K562 (cell line): ENCODE measurements around the gene B3GALT6. TPM values are rescaled to one million over a fixed set of nuclear protein-coding genes. Genes with fewer than 3 reads are reported as not detected.

Experiments
- ATAC-seq: fragments of 200-7000 bp; cut with Tn5 transposase; 3 replicates; pipeline ENCODE4 v1.9.1; 2020; ENCODE audit warnings: moderate library complexity
- BruUV-seq: library from RNA; stranded (reverse); fragments of 400-500 nt; replicated peaks from 2 replicates; lab custom pipeline; 2021; lab: Mats Ljungman, UMichigan
- CTCF ChIA-PET: fragments of 300-600 bp; formaldehyde crosslinking; extraction: SDS; loops from one replicate; lab custom pipeline; 2021; ENCODE audit warnings: low intra/inter-chr PET ratio; lab: Yijun Ruan, JAX
- POLR2A ChIA-PET: fragments of 300-600, 350-650 bp; sonication (Branson Sonifier 250); formaldehyde crosslinking; extraction: SDS; loops from one replicate; lab custom pipeline; 2021; ENCODE audit warnings: antibody characterized with exemption, inconsistent platforms; lab: Yijun Ruan, JAX
- DNase-seq, 4 experiments: peaks; one replicate each; pipeline versions ENCODE4 v3.0.0 to v3.0.0-alpha.2; 2011 to 2018; ENCODE audit warnings: low spot score in 3 of 4, mixed read lengths in 3 of 4; ENCODE audit errors: extremely low read depth in 1 of 4
- FAIRE-seq: peaks from 2 replicates; lab custom pipeline; 2011; peaks lifted over from hg19 to GRCh38; lab: Jason Lieb, UNC
- H2AFZ ChIP-seq: 2 replicates; pipeline ENCODE4 v1.6.0; 2011; ENCODE audit warnings: low read depth, low read length, control low read depth, inconsistent platforms
- H3K27ac ChIP-seq: fragments of 200-600 bp; 3 replicates; pipeline ENCODE4 v1.8.0; 2011; ENCODE audit warnings: low read depth, mild to moderate bottlenecking, control low read depth, inconsistent platforms, low read length, moderate library complexity, mixed read lengths; ENCODE audit errors: extremely low read depth
- H3K27me3 ChIP-seq, 2 experiments: fragments of 300-600 bp in 1 of 2; 2 replicates in 1 of 2; 3 replicates in 1 of 2; pipeline versions ENCODE4 v1.6.0 to v1.8.0; 2011; ENCODE audit warnings: inconsistent platforms in 2 of 2, low read length in 2 of 2, mild to moderate bottlenecking in 1 of 2, mixed read lengths in 1 of 2, moderate library complexity in 1 of 2; ENCODE audit not compliant: control insufficient read depth in 2 of 2, insufficient read depth in 2 of 2
- H3K36me3 ChIP-seq: fragments of 300-600 bp; 3 replicates; pipeline ENCODE4 v1.8.0; 2011; ENCODE audit warnings: mild to moderate bottlenecking, low read length, inconsistent platforms; ENCODE audit not compliant: control insufficient read depth, insufficient read depth
- H3K4me1 ChIP-seq, 2 experiments: fragments of 200-600 bp in 1 of 2; replicated peaks in 1 of 2; 2 replicates in 1 of 2; 3 replicates in 1 of 2; pipeline versions ENCODE4 v1.5.1 to v1.8.0; 2011; ENCODE audit warnings: inconsistent platforms in 2 of 2, low read length in 2 of 2, mild to moderate bottlenecking in 1 of 2, mixed read lengths in 1 of 2, moderate library complexity in 1 of 2; ENCODE audit not compliant: control insufficient read depth in 2 of 2, insufficient read depth in 2 of 2
- H3K4me2 ChIP-seq: 2 replicates; pipeline ENCODE4 v1.6.1; 2011; ENCODE audit warnings: low read length, control low read depth, inconsistent platforms, mixed read lengths; ENCODE audit not compliant: insufficient read depth
- H3K4me3 ChIP-seq: fragments of 200-600 bp; sonication (generic), shearing (Covaris generic); 2 replicates; pipeline ENCODE4 v1.5.1; 2016; ENCODE audit warnings: control low read depth, inconsistent platforms
- H3K79me2 ChIP-seq: fragments of 200-600 bp; 3 replicates; pipeline ENCODE4 v1.8.0; 2011; ENCODE audit warnings: low read length, inconsistent platforms; ENCODE audit not compliant: control insufficient read depth, insufficient read depth
- H3K9ac ChIP-seq, 2 experiments: 2 replicates each; pipeline versions ENCODE4 v1.6.0 to v1.6.1; 2011; ENCODE audit warnings: low read depth in 2 of 2, low read length in 2 of 2, control low read depth in 1 of 2, inconsistent platforms in 1 of 2, mild to moderate bottlenecking in 1 of 2, mixed read lengths in 1 of 2; ENCODE audit not compliant: insufficient read depth in 1 of 2
- H3K9me1 ChIP-seq: one replicate; pipeline ENCODE4 v1.6.0; 2011; ENCODE audit warnings: inconsistent platforms, mild to moderate bottlenecking, low read length, moderate library complexity; ENCODE audit not compliant: control insufficient read depth, insufficient read depth
- H3K9me3 ChIP-seq: replicated peaks from 2 replicates; pipeline ENCODE4 v1.5.1; 2011; ENCODE audit warnings: low read depth, low read length, inconsistent platforms; ENCODE audit not compliant: control insufficient read depth, insufficient read depth
- H4K20me1 ChIP-seq: replicated peaks from 2 replicates; pipeline ENCODE4 v1.6.1; 2011; ENCODE audit warnings: low read length, inconsistent platforms, mixed read lengths; ENCODE audit not compliant: control insufficient read depth, insufficient read depth
- FOXA3 ChIP-seq, 2 experiments: fragments of 450-650 bp in 1 of 2; sonication (generic) in 1 of 2; formaldehyde crosslinking; IDR thresholded peaks in 1 of 2; conservative IDR thresholded peaks in 1 of 2; 2 replicates each; pipeline versions ENCODE4 v1.4.0 to v1.8.0; 2020 to 2022; ENCODE audit warnings: mild to moderate bottlenecking in 2 of 2, missing genetic modification reagents in 1 of 2
- KDM1A ChIP-seq, 2 experiments: fragments of 450-650 bp; IDR thresholded peaks; 2 replicates each; pipeline ENCODE4 v1.6.1; 2016; ENCODE audit warnings: mild to moderate bottlenecking in 2 of 2
- NRF1 ChIP-seq, 2 experiments: fragments of 450-650 bp; IDR thresholded peaks in 1 of 2; conservative IDR thresholded peaks in 1 of 2; 2 replicates each; pipeline ENCODE4 v1.6.1; 2014; ENCODE audit warnings: mild to moderate bottlenecking in 2 of 2
- POLR2G ChIP-seq: fragments of 200-400 bp; formaldehyde crosslinking; IDR thresholded peaks from 2 replicates; pipeline ENCODE4 v1.6.1; 2017; ENCODE audit warnings: low read depth, mild to moderate bottlenecking, antibody characterized with exemption, low read length, moderate library complexity
- RBFOX2 ChIP-seq: fragments of 200-400 bp; formaldehyde crosslinking; IDR thresholded peaks from 2 replicates; pipeline ENCODE4 v1.6.1; 2017; ENCODE audit warnings: low read depth, mild to moderate bottlenecking, low read length, moderate library complexity
- ZNF143 ChIP-seq: sonication (generic); formaldehyde crosslinking; IDR thresholded peaks from 2 replicates; pipeline ENCODE4 v1.9.0; 2022; ENCODE audit warnings: mild to moderate bottlenecking, missing genetic modification reagents
- WGBS: fragments of 100-300 bp; shearing (Covaris generic); methylation state at CpG from one replicate; pipeline ENCODE4 v1.1.6; 2016; ENCODE audit warnings: low coverage, mixed read lengths; ENCODE audit not compliant: insufficient coverage; ENCODE audit errors: missing lambda C conversion rate; 5-methylcytosine and 5-hydroxymethylcytosine counted together
- in situ Hi-C: fragments of 300-500 bp; cut with MboI; formaldehyde crosslinking; loops from 4 replicates; pipeline ENCODE4 v1.15.0; 2018; ENCODE audit warnings: inconsistent platforms, mixed read lengths
- intact Hi-C: fragments of 100-400 bp; cut with micrococcal nuclease; formaldehyde crosslinking; loops from 2 replicates; pipeline ENCODE4 v1.14.2; 2022
- polyA plus RNA-seq, 8 experiments: library from polyadenylated mRNA; depleted of rRNA in 4 of 8; stranded (reverse) in 5 of 8; unstranded in 3 of 8; fragments of >200 nt; fragmentation: Nextera tagmentation in 2 of 8; fragmentation: Illumina TruSeq in 1 of 8; extraction: Ambion mirVana in 2 of 8; extraction: Trizol in 1 of 8; gene quantifications; 2 replicates each; pipeline versions ENCODE4 v1.2.1 to v1.2.3, GENCODE V29; 2011 to 2014; ENCODE audit warnings: inconsistent platforms in 1 of 8, missing spikeins in 1 of 8
- total RNA-seq, 7 experiments: library from RNA; depleted of rRNA in 6 of 7; stranded (reverse); fragments of >200 nt in 6 of 7; fragmentation: Illumina TruSeq in 2 of 7; extraction: Trizol in 2 of 7; gene quantifications; 2 replicates each; pipeline versions ENCODE4 v1.2.1 to v1.2.3, GENCODE V29; 2011 to 2021; ENCODE audit warnings: low replicate concordance in 1 of 7
- TF ChIP-seq, protein P1 (sequence below): IDR thresholded peaks from 2 replicates; pipeline ENCODE4 v1.6.1; 2014; ENCODE audit warnings: antibody characterized with exemption
- TF ChIP-seq, protein P2 (sequence below): sonication (generic); formaldehyde crosslinking; IDR thresholded peaks from 2 replicates; pipeline ENCODE4 v1.9.0; 2022; ENCODE audit warnings: mild to moderate bottlenecking, missing genetic modification reagents
- TF ChIP-seq, protein P3 (sequence below), 3 experiments: fragments of 200-800 bp in 1 of 3; fragments of 250-450 bp in 1 of 3; fragments of 450-650 bp in 1 of 3; sonication (Bioruptor Pico) in 1 of 3; sonication (Bioruptor generic) in 1 of 3; formaldehyde crosslinking in 1 of 3; IDR thresholded peaks; 2 replicates each; pipeline versions ENCODE4 v1.6.1 to v1.8.0; 2016 to 2022; ENCODE audit warnings: mild to moderate bottlenecking in 2 of 3, missing genetic modification characterization in 2 of 3, missing compliant biosample characterization in 1 of 3, moderate library complexity in 1 of 3

B3GALT6 gene
- total and polyA plus RNA-seq, 9 of the 15 experiments (the other 6 are each of a cell fraction or from before 2014, with no cell fraction given): 0.68 to 29.8 (median 9.9) TPM

DNA sequence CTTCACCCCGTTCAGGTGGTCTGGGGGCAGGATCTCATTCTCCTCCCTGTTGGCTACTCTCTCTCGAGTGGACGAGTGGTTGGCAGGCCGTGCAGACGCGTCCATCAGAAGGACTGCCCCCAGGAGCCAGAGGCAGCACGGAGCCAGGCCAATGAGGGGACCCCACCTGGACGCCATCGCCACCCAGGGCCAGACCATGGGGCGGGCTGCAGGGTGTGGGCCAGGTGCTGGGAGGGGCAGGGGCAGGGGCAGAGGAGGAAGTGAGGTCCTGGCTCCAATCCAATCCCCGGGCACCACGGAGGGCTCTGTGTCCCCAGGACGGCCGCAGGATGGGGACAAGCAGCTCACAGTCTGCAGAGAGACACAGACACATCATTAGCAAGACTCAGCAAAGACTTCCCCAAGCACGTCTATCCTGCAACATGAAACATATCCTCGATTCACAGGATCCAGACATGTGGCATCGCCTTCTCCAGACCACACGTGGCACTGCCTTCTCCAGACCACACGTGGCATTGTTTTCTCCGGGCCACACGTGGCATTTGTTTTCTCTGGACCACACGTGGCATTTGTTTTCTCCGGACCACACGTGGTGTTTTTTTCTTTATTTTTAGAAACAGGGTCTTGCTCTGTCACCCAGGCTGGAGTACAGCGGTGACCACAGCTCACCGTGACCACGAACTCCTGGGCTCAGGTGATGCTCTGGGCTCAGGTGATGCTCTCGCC, 3.3 kb upstream of the B3GALT6 start (continued):
- TF ChIP-seq, protein P1, sequence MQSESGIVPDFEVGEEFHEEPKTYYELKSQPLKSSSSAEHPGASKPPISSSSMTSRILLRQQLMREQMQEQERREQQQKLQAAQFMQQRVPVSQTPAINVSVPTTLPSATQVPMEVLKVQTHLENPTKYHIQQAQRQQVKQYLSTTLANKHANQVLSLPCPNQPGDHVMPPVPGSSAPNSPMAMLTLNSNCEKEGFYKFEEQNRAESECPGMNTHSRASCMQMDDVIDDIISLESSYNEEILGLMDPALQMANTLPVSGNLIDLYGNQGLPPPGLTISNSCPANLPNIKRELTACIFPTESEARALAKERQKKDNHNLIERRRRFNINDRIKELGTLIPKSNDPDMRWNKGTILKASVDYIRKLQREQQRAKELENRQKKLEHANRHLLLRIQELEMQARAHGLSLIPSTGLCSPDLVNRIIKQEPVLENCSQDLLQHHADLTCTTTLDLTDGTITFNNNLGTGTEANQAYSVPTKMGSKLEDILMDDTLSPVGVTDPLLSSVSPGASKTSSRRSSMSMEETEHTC: no peak
- peak in 1 of 2 experiments; percentile 15; a peak in 1 of 4 replicates for TF ChIP-seq KDM1A (IDR thresholded peaks at IDR 0.05)

DNA sequence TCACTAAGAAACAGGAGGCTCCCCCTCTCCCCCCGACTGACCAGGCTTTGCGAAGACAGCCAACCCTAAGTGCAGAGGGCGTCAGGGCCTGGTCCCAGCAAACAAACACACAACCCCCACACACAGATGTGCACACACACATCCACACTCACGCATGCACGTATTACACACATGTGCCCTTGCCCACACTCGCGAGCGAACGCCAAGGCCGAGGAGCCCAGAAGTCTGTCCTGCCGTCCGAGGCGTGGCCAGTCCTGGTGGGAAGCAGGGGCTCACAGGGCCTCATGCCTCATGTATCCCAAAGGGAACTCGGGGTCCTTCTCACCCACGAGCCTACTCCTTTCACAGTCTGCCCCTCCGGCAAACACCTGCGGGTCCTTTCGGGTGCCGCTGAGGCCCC, 2.3 kb upstream of the B3GALT6 start:
- no peak for ATAC-seq
- intact Hi-C loops (loop anchor here (5.0 kb wide), 1 partner anchor 107 kb away; no protein-coding TSS in a partner anchor), in situ Hi-C loops (no loop called here)
- H3K36me3 ChIP-seq: peaks cover 68% of the 10 kb centered on the region; the same call in 2 of the 3 replicates
- peaks cover 6 to 82% of the 10 kb centered on the region in 2 experiments; a peak in 4 of 5 replicates for H3K4me1 ChIP-seq
- CTCF ChIA-PET: no interaction called here
- peaks cover 6% of the 10 kb centered on the region; the same call in 1 of the 2 replicates for H4K20me1 ChIP-seq
- POLR2A ChIA-PET: interaction anchor here (0.6 to 2.2 kb wide), 7 partner anchors 8 to 787 kb away, joined by 3 to 12 read pairs (median 3); no protein-coding TSS in a partner anchor
- peaks cover 9% of the 10 kb centered on the region for H3K9me3 ChIP-seq
- no peak overlapping the region for H3K4me2 ChIP-seq
- no peak overlapping the region for H2AFZ ChIP-seq
- H3K79me2 ChIP-seq: peaks cover 94% of the 10 kb centered on the region
- TF ChIP-seq FOXA3 (CRISPR knock-in tag; conservative IDR thresholded peaks at IDR 0.05 in 1 of 2, IDR thresholded peaks at IDR 0.05 in 1 of 2) (0 out of 4 replicates have a peak, but pooled peaks of 1 of the 2 experiments have one; percentile 26), POLR2G (peak; percentile 51; the same call in 1 of the 2 replicates), NRF1 (conservative IDR thresholded peaks at IDR 0.05 in 1 of 2, IDR thresholded peaks at IDR 0.05 in 1 of 2) (no peak), RBFOX2 (peak; percentile 66), ZNF143 (peak; percentile 14; the same call in 1 of the 2 replicates)
- TF ChIP-seq, protein P2, sequence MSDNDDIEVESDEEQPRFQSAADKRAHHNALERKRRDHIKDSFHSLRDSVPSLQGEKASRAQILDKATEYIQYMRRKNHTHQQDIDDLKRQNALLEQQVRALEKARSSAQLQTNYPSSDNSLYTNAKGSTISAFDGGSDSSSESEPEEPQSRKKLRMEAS: peak; percentile 52; the same call in 1 of the 2 replicates
- TF ChIP-seq, protein P3, sequence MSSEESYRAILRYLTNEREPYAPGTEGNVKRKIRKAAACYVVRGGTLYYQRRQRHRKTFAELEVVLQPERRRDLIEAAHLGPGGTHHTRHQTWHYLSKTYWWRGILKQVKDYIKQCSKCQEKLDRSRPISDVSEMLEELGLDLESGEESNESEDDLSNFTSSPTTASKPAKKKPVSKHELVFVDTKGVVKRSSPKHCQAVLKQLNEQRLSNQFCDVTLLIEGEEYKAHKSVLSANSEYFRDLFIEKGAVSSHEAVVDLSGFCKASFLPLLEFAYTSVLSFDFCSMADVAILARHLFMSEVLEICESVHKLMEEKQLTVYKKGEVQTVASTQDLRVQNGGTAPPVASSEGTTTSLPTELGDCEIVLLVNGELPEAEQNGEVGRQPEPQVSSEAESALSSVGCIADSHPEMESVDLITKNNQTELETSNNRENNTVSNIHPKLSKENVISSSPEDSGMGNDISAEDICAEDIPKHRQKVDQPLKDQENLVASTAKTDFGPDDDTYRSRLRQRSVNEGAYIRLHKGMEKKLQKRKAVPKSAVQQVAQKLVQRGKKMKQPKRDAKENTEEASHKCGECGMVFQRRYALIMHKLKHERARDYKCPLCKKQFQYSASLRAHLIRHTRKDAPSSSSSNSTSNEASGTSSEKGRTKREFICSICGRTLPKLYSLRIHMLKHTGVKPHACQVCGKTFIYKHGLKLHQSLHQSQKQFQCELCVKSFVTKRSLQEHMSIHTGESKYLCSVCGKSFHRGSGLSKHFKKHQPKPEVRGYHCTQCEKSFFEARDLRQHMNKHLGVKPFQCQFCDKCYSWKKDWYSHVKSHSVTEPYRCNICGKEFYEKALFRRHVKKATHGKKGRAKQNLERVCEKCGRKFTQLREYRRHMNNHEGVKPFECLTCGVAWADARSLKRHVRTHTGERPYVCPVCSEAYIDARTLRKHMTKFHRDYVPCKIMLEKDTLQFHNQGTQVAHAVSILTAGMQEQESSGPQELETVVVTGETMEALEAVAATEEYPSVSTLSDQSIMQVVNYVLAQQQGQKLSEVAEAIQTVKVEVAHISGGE (CRISPR knock-in tag; IDR thresholded peaks at IDR 0.05): no peak
- TF ChIP-seq, all 486 proteins: peak for 5
- Histone ChIP-seq H3K4me3 (no peak overlapping the region), H3K27me3 (no peaks in the 10 kb centered on the region), H3K27ac (no peak overlapping the region; the same call in 2 of the 3 replicates), H3K9ac (peak overlapping the region in 1 of 2 experiments; percentile 99; a peak in 2 of 4 replicates), H3K9me1 (no peaks in the 10 kb centered on the region)
- DNase-seq (no peak), FAIRE-seq (no peak)
- 92% methylated on average over 19 of the region's 19 CpGs for WGBS
- BruUV-seq: no TSS peak
